ENCODE data around the gene SAT1.

- no peak for TF ChIP-seq CTCF (CRISPR knock-in tag; IDR thresholded peaks at IDR 0.05)
- no peak for TF ChIP-seq ZFP1 (CRISPR knock-in tag; IDR thresholded peaks at IDR 0.05)
- TF ChIP-seq ZNF792 (CRISPR knock-in tag; IDR thresholded peaks at IDR 0.05), result no peak
- TF ChIP-seq POLR2A (IDR thresholded peaks at IDR 0.05; ENCODE audit: insufficient read depth in 1 of 2, low read depth in 2 of 2, low read length in 2 of 2), result no peak
- TF ChIP-seq EP300 (IDR thresholded peaks at IDR 0.05; ENCODE audit: low read depth in 2 of 2, low read length in 2 of 2), result no peak
- TF ChIP-seq EP300 (CRISPR knock-in tag; IDR thresholded peaks at IDR 0.05; ENCODE audit: borderline replicate concordance), result no peak
- TF ChIP-seq GATA4 (IDR thresholded peaks at IDR 0.05; ENCODE audit: borderline replicate concordance, low read depth), result no peak
- TF ChIP-seq SRSF1 (optimal IDR thresholded peaks at IDR 0.05; ENCODE audit: low read depth, low read length), result no peak
- no peak for TF ChIP-seq POLR2AphosphoS5 (IDR thresholded peaks at IDR 0.05; ENCODE audit: low read depth, low read length)
- TF ChIP-seq ETV6 (CRISPR knock-in tag; conservative IDR thresholded peaks at IDR 0.05), result no peak
- no peak for TF ChIP-seq SMARCE1 (IDR thresholded peaks at IDR 0.05; ENCODE audit: borderline replicate concordance)
- no peak for TF ChIP-seq AKNA (CRISPR knock-in tag; IDR thresholded peaks at IDR 0.05; ENCODE audit: borderline replicate concordance)
Observed at GRCh38 chrX:23822397-23822796, 39.4 kb downstream of the SAT1 start.

Data from HepG2 (cell line).